Suprapubic skin (tissue), 4 donors: Measurements from ENCODE around the gene CCBE1.

Source experiments
- CTCF ChIP-seq, 2 donors: fragments of 200-600 bp in 1 of 2; fragments of 450-650 bp in 1 of 2; sonication (generic) in 1 of 2; IDR thresholded peaks; one replicate each; pipeline ENCODE4 v1.5.1; 2016 to 2019; ENCODE audit warnings: antibody characterized with exemption in 2 of 2, mild to moderate bottlenecking in 1 of 2, moderate library complexity in 1 of 2
- EP300 ChIP-seq: sonication (generic); formaldehyde crosslinking; IDR thresholded peaks from one replicate; pipeline ENCODE4 v1.6.1; 2017; ENCODE audit warnings: antibody characterized with exemption
- POLR2A ChIP-seq, 2 donors: fragments of 450-650 bp; IDR thresholded peaks; one replicate each; pipeline ENCODE4 v1.6.1; 2017; ENCODE audit warnings: antibody characterized with exemption in 2 of 2, mild to moderate bottlenecking in 2 of 2, moderate library complexity in 2 of 2
- POLR2AphosphoS5 ChIP-seq, 3 donors: sonication (generic); formaldehyde crosslinking; IDR thresholded peaks; one replicate each; pipeline ENCODE4 v1.6.1; 2017; ENCODE audit warnings: antibody characterized with exemption in 3 of 3

GRCh38 chr18:59540346-59540745 is 156.9 kb downstream of the CCBE1 start:
- no peak for TF ChIP-seq CTCF (IDR thresholded peaks at IDR 0.05)
- no peak for TF ChIP-seq POLR2A (IDR thresholded peaks at IDR 0.05)
- TF ChIP-seq POLR2AphosphoS5 (IDR thresholded peaks at IDR 0.05): no peak
- TF ChIP-seq EP300: no peak
